Neural progenitor cell (in vitro differentiated cells): ENCODE data around the gene GOLM1.

Experiments
- CTCF ChIP-seq: fragments of 200-600 bp; sonication (generic); IDR thresholded peaks from 2 replicates; pipeline ENCODE4 v1.5.1; 2017; ENCODE audit warnings: antibody characterized with exemption, mild to moderate bottlenecking
- EZH2phosphoT487 ChIP-seq: fragments of 200-600 bp; sonication (generic); IDR thresholded peaks from 2 replicates; pipeline ENCODE4 v1.6.1; 2017; ENCODE audit warnings: antibody characterized with exemption

- TF ChIP-seq CTCF (no peak), EZH2phosphoT487 (no peak)
Observed at GRCh38 chr9:86047361-86047760, 52.0 kb downstream of the GOLM1 start.
